Neutrophil (primary cell): ENCODE data around the gene PDLIM5.

Experiments
- H3K27ac ChIP-seq: fragments of 200-600 bp; sonication (generic); 2 replicates; pipeline ENCODE4 v1.5.1; 2016; ENCODE audit warnings: mild to moderate bottlenecking, moderate library complexity
- H3K27me3 ChIP-seq: fragments of 200-600 bp; sonication (generic); 2 replicates; pipeline ENCODE4 v1.6.0; 2016; ENCODE audit warnings: mild to moderate bottlenecking
- H3K36me3 ChIP-seq: fragments of 200-600 bp; sonication (generic); 2 replicates; pipeline ENCODE4 v1.5.1; 2017
- H3K4me1 ChIP-seq, 2 experiments: fragments of 200-600 bp in 1 of 2; sonication (generic) in 1 of 2; 1 replicate in 1 of 2; 2 replicates in 1 of 2; pipeline versions ENCODE4 v1.5.1 to v1.6.1; 2013 to 2016; ENCODE audit warnings: low read depth in 1 of 2, low read length in 1 of 2, mild to moderate bottlenecking in 1 of 2, moderate library complexity in 1 of 2; ENCODE audit not compliant: control insufficient read depth in 1 of 2, insufficient read depth in 1 of 2
- H3K4me3 ChIP-seq, 2 experiments: fragments of 200-600 bp in 1 of 2; sonication (generic) in 1 of 2; 1 replicate in 1 of 2; 2 replicates in 1 of 2; pipeline ENCODE4 v1.5.1; 2013 to 2016; ENCODE audit warnings: low read depth in 1 of 2, low read length in 1 of 2, mild to moderate bottlenecking in 1 of 2, moderate library complexity in 1 of 2
- H3K9me3 ChIP-seq: fragments of 200-600 bp; sonication (generic); 2 replicates; pipeline ENCODE4 v1.5.1; 2016
- CTCF ChIP-seq: fragments of 200-600 bp; sonication (generic); IDR thresholded peaks from 2 replicates; pipeline ENCODE4 v1.5.1; 2016; ENCODE audit warnings: antibody characterized with exemption

The PDLIM5 gene

DNA sequence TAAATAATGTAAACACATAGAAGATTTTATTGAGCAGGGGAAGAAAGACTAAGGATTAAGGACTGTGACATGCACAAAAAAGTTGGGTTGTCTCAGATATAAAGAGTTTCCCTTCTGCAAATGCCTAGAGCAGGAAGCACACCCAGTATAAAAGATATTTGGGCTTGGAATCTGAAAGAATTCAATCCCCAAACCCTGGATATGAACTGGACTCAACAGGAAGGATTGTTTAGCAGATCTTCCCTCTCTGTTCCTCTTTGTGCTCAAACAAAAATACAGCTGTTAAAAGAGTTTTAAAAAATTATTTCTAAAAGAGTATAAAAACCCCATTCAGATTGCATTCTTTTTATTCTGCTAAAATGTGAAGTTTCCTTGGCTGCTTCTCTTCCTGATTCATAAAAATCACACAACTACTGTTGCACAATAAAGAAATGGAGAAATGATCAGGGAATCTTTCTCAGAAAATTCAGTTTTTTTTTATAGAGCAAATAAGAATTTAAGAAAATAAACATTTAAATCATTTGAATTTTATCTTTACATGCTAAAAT lies 71.4 kb downstream of the PDLIM5 start:
- TF ChIP-seq CTCF = no peak
- Histone ChIP-seq H3K36me3 (peaks cover 3% of the 10 kb centered on the region), H3K4me1 (peaks cover 13 to 30% of the 10 kb centered on the region in 2 experiments), H3K27ac (no peak overlapping the region), H3K27me3 (no peaks in the 10 kb centered on the region), H3K9me3 (no peaks in the 10 kb centered on the region), H3K4me3 (no peak overlapping the region)

- Histone ChIP-seq H3K27me3 (no peaks in the 10 kb centered on the region), H3K4me1 (peaks cover 11 to 25% of the 10 kb centered on the region in 2 experiments), H3K27ac (no peak overlapping the region), H3K9me3 (no peaks in the 10 kb centered on the region), H3K4me3 (no peak overlapping the region), H3K36me3 (peaks cover 4% of the 10 kb centered on the region)
- no peak for TF ChIP-seq CTCF
Observed at GRCh38 chr4:94523617-94524016, 71.9 kb downstream of the PDLIM5 start.

- no peaks in the 10 kb centered on the region for H3K27me3 ChIP-seq
- no peak overlapping the region for H3K27ac ChIP-seq
Observed at GRCh38 chr4:94525993-94526728, 74.4 kb downstream of the PDLIM5 start.

DNA sequence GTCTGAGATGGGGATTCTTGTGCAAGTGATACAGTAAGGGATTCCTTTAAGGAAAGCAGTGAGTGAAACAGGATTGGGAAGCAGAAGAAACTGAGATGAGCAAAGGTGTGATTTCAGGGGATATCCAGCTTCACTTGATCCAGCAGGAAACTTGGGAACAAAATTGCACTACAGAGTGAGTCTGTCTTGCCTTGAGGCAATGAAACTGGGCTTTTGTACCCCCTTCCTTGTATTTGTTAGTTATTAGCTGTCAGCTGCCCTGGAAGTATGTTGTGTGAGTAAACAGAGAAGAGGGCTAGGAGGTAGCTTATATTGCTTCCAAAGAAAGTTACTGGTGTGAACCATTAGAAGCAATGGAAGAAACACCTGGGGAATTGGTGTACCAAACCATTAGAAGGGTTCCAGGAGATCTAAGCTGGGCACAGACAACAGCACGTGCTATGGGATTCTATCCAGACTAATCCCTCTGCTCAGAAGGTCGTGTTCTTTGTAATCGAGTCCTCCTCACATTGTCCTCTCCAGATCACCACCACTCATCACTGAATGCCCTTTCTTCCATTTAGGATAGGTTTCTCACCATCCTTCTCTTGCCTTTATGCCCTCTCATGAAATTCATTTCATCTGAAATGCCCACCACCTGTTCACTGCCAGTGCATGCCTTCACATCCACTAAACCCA lies 76.0 kb downstream of the PDLIM5 start:
- Histone ChIP-seq H3K36me3 (peaks cover 4% of the 10 kb centered on the region), H3K27ac (no peak overlapping the region), H3K4me1 (no peaks in the 10 kb centered on the region), H3K27me3 (no peaks in the 10 kb centered on the region), H3K9me3 (no peaks in the 10 kb centered on the region), H3K4me3 (no peak overlapping the region)
- no peak for TF ChIP-seq CTCF

More at GRCh38 chr4:94525993-94526728, 74.4 kb downstream of the PDLIM5 start:
- no peak for TF ChIP-seq CTCF
- Histone ChIP-seq H3K4me1 (no peaks in the 10 kb centered on the region), H3K36me3 (peaks cover 4% of the 10 kb centered on the region), H3K4me3 (no peak overlapping the region), H3K9me3 (no peaks in the 10 kb centered on the region)

DNA sequence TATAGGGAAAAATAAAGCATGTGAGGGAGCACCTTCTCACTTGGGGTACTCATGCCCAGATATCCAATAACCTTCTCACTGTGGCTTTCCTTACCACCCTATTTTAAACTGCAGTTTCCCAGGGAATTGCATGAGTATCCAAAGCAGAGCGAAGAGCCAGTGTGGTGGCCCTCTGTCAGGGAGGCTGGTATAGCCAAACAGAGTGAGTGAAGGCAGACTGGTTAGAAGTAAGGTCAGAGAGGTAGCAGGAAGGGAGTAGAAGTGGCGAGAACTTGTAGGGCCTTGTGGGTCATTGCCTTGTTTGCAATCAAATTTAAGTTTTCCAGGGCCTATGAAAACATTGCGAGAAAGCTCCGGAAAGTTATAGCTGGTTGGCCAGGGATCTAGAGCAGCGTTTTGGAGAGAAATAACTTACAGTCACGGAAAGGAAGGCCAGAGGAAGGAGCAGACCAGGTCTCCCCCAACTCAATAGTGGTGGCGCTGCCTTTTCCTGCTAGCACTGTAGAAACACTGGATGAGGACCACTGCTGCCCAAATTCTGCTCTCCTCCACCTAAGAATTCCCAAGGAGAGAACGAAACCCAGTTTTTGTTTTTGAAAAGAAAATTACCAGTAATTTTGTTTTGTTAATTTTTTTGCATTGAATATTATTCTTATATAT lies 77.2 kb downstream of the PDLIM5 start:
- H3K9me3 ChIP-seq = no peaks in the 10 kb centered on the region
- H3K4me1 ChIP-seq = peaks cover 10 to 12% of the 10 kb centered on the region in 2 experiments
- H3K36me3 ChIP-seq = peaks cover 4% of the 10 kb centered on the region
- TF ChIP-seq CTCF = no peak
- no peaks in the 10 kb centered on the region for H3K27me3 ChIP-seq
- H3K27ac ChIP-seq = no peak overlapping the region
- H3K4me3 ChIP-seq = no peak overlapping the region
